Activated gamma-delta T cell treated with anti-CD3 and anti-CD28 coated beads, Interleukin-2, amount 50 U/mL, for 16 hours (primary cell): ENCODE results near the gene RPL26.
"Not testable (repeated sequence)": the region's sequence is repeated elsewhere in the genome, so short reads cannot be mapped to it uniquely, and the experiment has no call there.

Experiments
- DNase-seq: peaks from one replicate; pipeline ENCODE4 v3.0.0-alpha.2; 2020; ENCODE audit warnings: low read depth

Gene RPL26

GRCh38 chr17:8365143-8365542 is 17.9 kb downstream of the RPL26 start:
- no peak for DNase-seq

GRCh38 chr17:8362651-8363332 is 20.2 kb downstream of the RPL26 start:
- DNase-seq, result no peak

GRCh38 chr17:8360751-8361150 is 22.2 kb downstream of the RPL26 start:
- DNase-seq, result no peak

- DNase-seq, result no peak
Observed at GRCh38 chr17:8360260-8360659, 22.7 kb downstream of the RPL26 start.

- DNase-seq, result no peak
Observed at GRCh38 chr17:8359769-8360168, 23.2 kb downstream of the RPL26 start.

GRCh38 chr17:8357910-8358309 is 25.1 kb downstream of the RPL26 start:
- DNase-seq, result no peak

GRCh38 chr17:8354236-8354635 is 28.8 kb downstream of the RPL26 start:
- no peak for DNase-seq

GRCh38 chr17:8353736-8354135 is 29.3 kb downstream of the RPL26 start:
- DNase-seq, result no peak

- no peak for DNase-seq
Observed at GRCh38 chr17:8350339-8350738, 32.7 kb downstream of the RPL26 start.

- DNase-seq, result not testable (repeated sequence)
Observed at GRCh38 chr17:8347001-8347400, 36.0 kb downstream of the RPL26 start.

GRCh38 chr17:8345951-8346665 is 36.9 kb downstream of the RPL26 start:
- DNase-seq, result no peak

GRCh38 chr17:8345052-8345690 is 37.8 kb downstream of the RPL26 start:
- DNase-seq, result no peak

- DNase-seq, result no peak
Observed at GRCh38 chr17:8341456-8341855, 41.5 kb downstream of the RPL26 start.

GRCh38 chr17:8339540-8339939 is 43.5 kb downstream of the RPL26 start, which contains the start of gene ODF4:
TSS of gene ODF4 (plus strand) at chr17:8339840. CDS start at chr17:8340052, 212 bp downstream.
- no peak for DNase-seq

- DNase-seq, result no peak
Observed at GRCh38 chr17:8338753-8339140, 44.2 kb downstream of the RPL26 start.

GRCh38 chr17:8337802-8338752 is 44.9 kb downstream of the RPL26 start:
- no peak for DNase-seq

- no peak for DNase-seq
Observed at GRCh38 chr17:8333281-8333680, 49.7 kb downstream of the RPL26 start.

- DNase-seq, result no peak
Observed at GRCh38 chr17:8332688-8333087, 50.3 kb downstream of the RPL26 start.

GRCh38 chr17:8332128-8332527 is 50.9 kb downstream of the RPL26 start:
- DNase-seq, result no peak
